GM19240 (cell line): ENCODE measurements around the gene AK4.
"Not testable (repeated sequence)": the region's sequence is repeated elsewhere in the genome, so short reads cannot be mapped to it uniquely, and the experiment has no call there.

Source experiments
- DNase-seq: peaks from one replicate; pipeline ENCODE4 v3.0.0; 2011; ENCODE audit warnings: low spot score; ENCODE audit not compliant: insufficient read length

The AK4 gene

GRCh38 chr1:65213271-65214023 lies 65.4 kb downstream of the AK4 start:
- DNase-seq, result no peak

DNA sequence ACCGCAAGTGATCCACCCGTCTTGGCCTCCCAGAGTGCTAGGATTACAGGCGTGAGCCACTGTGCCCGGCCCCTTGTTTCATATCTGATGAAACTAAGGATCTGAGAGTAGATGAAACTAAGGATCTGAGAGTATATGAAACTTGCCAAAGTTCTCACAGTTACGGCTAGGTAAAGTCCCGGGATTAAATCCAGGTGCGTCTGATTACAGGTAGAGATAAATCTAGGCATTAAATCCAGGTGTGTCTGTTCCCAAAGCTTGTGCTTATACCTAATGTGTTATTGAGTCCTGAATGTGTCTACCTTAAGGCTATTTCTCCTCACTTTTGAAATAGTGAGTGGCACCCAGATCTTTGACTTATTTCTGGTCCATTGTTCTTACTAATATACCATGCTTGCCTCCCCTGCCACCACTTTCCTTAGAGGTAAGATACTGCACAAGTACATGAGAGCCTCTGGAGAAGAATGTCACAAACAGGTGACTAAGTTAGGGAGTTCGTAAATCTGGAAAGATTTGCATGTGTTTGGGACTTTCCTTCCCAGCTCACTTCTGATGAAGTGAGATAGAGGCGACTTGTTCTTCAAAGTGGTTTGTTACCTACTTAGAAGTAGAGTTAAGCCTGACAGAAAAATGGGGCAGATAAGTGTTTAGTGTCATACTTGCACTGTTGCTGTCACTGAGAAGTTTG lies 66.5 kb downstream of the AK4 start:
- DNase-seq, result no peak

GRCh38 chr1:65216989-65217388 lies 69.0 kb downstream of the AK4 start:
- DNase-seq, result no peak

GRCh38 chr1:65221638-65222339 lies 73.8 kb downstream of the AK4 start:
- no peak for DNase-seq

DNA sequence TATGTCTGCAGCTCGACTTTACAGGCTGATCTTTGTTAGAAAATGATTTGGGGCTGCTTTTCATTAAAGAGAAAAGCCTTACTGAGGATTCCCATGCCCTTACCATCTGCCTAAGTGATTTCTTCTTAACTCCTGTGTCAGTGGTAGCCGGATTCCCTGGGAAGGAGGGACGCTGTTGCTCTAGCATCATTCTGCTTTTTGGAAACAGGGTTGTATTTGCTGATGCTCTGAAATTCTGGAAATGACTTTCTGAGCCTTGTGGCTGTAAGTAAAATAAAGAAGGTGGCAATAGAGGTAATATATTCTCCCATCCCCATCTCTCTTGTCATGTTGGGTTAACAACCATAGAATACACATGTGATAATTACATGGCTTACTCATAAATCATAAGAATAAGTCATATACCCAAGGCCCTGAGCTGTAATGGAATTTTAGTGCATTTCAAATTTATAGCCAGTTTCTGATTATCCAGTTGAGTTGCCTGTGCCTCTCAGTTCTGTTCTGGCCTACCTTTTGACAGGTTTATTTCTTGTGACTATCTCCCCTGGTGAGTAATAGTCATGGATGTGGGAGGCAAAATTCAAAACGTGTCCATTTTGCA lies 74.4 kb downstream of the AK4 start:
- DNase-seq, result no peak

DNA sequence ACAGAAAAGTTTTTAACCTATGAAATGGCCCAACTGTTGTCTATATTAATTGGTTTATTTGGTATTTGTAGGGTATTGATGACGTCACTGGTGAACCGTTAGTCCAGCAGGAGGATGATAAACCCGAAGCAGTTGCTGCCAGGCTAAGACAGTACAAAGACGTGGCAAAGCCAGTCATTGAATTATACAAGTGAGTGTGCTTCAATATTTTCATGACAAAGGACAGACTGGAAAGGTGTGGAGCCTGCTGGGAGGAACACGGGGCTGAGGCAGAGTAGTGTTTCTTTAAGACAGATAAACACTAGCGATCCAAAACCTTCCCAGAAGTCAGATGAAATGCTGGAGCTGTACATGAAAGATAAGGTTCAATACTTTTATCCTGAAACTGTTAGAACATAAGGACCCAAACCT lies 76.7 kb downstream of the AK4 start:
- DNase-seq, result no peak

GRCh38 chr1:65225179-65225578 lies 77.2 kb downstream of the AK4 start:
- no peak for DNase-seq

DNA sequence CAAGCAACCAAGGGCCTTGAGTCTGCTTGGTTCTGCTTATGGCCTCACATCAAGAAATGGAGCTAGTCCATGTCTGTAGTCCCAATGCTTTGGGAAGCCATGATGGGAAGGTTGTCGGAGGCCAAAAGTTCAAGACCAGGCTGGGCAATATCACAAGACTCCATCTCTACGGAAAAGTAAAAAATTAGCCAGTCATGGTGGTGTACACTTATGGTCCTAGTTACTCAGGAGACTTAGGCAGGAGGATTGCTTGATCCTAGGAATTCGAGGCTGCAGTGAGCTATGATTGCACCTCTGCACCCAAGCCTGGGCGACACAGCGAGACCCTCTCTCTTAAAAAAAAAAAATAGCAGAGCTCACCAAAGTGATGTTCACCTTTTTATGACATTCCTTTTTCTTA lies 81.2 kb downstream of the AK4 start:
- DNase-seq, result no peak

DNA sequence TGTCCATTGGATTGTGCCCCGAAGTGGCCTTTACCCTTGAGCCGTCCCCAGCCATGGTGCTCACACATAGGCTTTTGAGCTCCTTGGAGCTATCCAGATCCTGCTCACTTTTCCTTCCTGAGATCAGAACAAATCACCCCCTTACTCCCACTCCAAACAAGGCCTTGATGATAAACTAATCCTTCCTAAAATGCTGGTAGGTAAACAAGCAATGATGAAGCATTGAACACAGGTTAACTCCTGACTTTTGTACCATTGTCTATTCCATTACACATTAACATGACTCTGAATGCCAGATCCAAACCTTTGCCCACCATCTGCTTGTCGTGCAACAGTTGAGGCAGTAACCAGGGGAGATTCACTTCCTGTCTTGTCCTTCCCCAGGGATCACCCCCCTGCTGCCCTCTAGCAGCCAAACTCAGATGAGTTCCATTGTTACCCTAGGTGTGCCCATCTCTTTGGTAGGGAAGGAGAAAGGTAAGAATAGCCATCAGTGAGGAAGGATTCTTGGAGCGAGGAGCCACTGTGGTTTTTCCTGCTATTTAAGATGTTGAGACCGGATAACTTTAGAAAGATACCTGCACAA lies 81.8 kb downstream of the AK4 start:
- no peak for DNase-seq

GRCh38 chr1:65230731-65231481 lies 82.9 kb downstream of the AK4 start:
- no peak for DNase-seq

- DNase-seq, result no peak
Measured at GRCh38 chr1:65231718-65232330, 83.8 kb downstream of the AK4 start.

- DNase-seq, result no peak
Measured at GRCh38 chr1:65232461-65232990, 84.5 kb downstream of the AK4 start.

DNA sequence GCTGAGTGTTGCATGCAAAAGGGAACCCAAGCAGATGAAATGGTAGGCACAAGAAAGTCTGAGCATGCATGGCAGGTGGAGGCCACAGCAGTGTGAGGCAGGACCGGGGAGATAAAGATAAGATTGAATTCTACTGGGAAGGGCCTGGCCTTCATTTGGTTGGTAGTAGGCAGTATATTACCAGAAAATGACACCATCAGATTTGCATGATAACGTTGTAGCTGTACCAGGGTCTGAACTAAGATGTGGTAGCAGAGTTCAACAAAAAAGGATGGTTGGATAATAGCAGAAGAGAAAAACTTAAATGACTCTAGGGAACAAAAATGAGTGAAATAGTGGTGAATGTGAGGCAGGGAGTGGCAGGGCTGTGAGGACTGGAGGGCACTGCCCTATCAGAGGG lies 85.8 kb downstream of the AK4 start:
- DNase-seq, result no peak

- DNase-seq, result no peak
Measured at GRCh38 chr1:65235867-65236805, 88.1 kb downstream of the AK4 start.

DNA sequence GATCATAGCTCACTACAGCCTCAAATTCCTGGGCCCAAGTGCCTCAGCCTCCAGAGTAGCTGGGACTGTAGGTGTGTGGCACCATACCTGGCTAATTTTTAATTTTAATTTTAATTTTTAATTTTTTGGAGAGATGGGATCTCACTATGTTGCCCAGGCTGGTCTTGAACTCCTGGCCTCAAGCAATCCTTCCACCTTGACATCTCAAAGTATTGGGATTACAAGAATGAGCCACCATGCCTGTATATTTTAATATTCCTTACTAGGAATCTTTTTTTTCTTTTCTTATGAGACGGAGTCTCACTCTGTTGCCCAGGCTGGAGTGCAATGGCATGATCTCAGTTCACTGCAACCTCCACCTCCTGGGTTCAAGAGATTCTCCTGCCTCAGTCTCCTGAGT lies 89.1 kb downstream of the AK4 start:
- not testable (repeated sequence) for DNase-seq

GRCh38 chr1:65237503-65237902 lies 89.5 kb downstream of the AK4 start:
- no peak for DNase-seq

- DNase-seq, result no peak
Measured at GRCh38 chr1:65238010-65238409, 90.0 kb downstream of the AK4 start.

GRCh38 chr1:65243491-65243890 lies 95.5 kb downstream of the AK4 start:
- no peak for DNase-seq

GRCh38 chr1:65245295-65245694 lies 97.3 kb downstream of the AK4 start:
- no peak for DNase-seq
